ENCODE measurements around the gene MBP. TPM values are rescaled to one million over a fixed set of nuclear protein-coding genes. Genes with fewer than 3 reads are reported as not detected.

MBP gene
- total RNA-seq, 2 experiments from 2014 or later = 47.0 to 65.7 TPM

- ATAC-seq = no peak
Observed at GRCh38 chr18:77105028-77105427, 27.6 kb downstream of the MBP start.

DNA sequence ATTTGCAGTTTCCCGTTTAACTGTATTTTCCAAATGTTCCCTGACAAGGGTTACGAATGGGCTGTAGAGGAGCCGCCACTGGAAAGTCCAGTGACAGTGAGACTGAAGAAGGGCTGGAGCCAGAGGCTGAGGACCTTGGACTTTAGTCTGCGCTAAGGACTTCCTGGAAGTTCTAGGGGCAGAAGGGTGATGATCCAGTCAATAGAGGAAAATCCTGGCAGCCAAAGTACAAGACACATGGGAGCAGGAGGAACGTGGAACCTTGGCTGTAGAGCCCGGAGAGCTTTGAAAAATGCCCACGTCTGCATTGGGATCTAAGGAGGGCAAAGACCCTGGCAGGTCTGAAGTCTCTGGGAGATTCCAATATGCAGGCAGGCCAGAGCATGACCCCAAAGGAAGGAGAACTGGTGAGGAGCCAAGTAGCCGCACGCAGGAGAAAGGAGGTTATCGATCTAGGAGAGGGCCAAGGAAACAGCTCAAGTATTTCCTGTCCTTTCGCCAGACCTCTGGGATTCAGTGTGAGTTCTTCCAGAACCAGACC lies 28.5 kb downstream of the MBP start:
- peaks cover 55% of the 10 kb centered on the region for H3K36me3 Mint-ChIP-seq (ENCODE audit: low read depth)
- no peak overlapping the region for H3K4me3 Mint-ChIP-seq
- CTCF ChIA-PET = interaction anchor here (0.8 to 1.2 kb wide), 2 partner anchors 37 to 104 kb away, joined by 3 to 5 read pairs; no protein-coding TSS in a partner anchor

More at GRCh38 chr18:77105028-77105427, 27.6 kb downstream of the MBP start:
- peak; percentile 46 for DNase-seq
- H3K27ac Mint-ChIP-seq = peak overlapping the region; percentile 52
- peak overlapping the region; percentile 34 for H3K4me3 Mint-ChIP-seq
- H3K27me3 Mint-ChIP-seq = no peaks in the 10 kb centered on the region
- no peaks in the 10 kb centered on the region for H3K9me3 Mint-ChIP-seq (ENCODE audit: low read depth)
- peaks cover 52% of the 10 kb centered on the region for H3K36me3 Mint-ChIP-seq (ENCODE audit: low read depth)
- CTCF ChIA-PET = interaction anchor here (1.2 to 1.7 kb wide), 4 partner anchors 17 to 38 kb away, joined by 3 to 9 read pairs (median 4); no protein-coding TSS in a partner anchor
- intact Hi-C loops (cut with DNase I, micrococcal nuclease) = loop anchor here in 1 of 2 experiments (10.0 kb wide), 1 partner anchor 730 kb away; no protein-coding TSS in a partner anchor
- peaks cover 95% of the 10 kb centered on the region for H3K4me1 Mint-ChIP-seq
- POLR2A ChIA-PET = interaction anchor here (0.9 to 1.3 kb wide), 3 partner anchors 26 to 42 kb away, joined by 3 to 5 read pairs (median 3); no protein-coding TSS in a partner anchor

DNA sequence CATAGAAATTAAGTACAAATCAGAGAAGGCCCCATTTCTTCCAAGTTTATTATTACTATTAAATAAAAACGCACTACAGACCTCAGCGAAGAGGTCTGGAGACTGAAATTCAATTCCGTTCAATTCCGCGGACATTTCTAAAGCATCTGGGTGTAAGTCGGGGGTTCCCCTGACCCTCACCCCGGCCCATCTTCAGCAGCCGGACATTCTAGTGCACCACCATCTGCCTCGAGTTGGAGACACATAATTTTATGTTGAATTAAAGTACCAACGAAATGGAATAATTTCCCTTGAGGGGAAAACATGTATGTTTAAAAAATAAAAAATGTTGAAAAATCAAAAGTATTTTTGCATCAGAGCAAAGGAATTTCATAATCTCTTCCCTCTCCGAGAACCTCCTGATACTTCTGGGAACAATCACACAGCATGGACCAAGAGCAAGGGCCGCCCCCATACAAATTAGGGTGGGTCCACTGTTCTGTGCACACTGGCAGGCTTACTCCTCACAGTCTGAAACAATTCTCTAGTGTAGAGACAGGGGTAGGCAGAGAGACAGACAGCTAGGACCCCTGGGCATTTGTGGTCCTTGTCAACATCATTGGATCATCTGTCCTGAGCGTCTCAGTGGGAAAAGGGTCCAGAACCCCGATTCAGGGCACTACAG lies 29.3 kb downstream of the MBP start:
- Mint-ChIP-seq H3K4me3 (no peak overlapping the region), H3K9me3 (ENCODE audit: low read depth) (no peaks in the 10 kb centered on the region), H3K36me3 (ENCODE audit: low read depth) (peaks cover 57% of the 10 kb centered on the region), H3K4me1 (peaks cover 95% of the 10 kb centered on the region), H3K27me3 (no peaks in the 10 kb centered on the region), H3K27ac (peak overlapping the region; percentile 98)
- intact Hi-C loops (cut with DNase I, micrococcal nuclease) = loop anchor here (2.0 to 10.0 kb wide), 4 partner anchors 41 to 729 kb away; no protein-coding TSS in a partner anchor
- POLR2A ChIA-PET = interaction anchor here (0.6 to 4.2 kb wide), 7 partner anchors 21 to 181 kb away, joined by 3 to 48 read pairs (median 8); no protein-coding TSS in a partner anchor
- ATAC-seq = no peak
- CTCF ChIA-PET = interaction anchor here (1.2 to 3.1 kb wide), 5 partner anchors 23 to 47 kb away, joined by 5 to 21 read pairs (median 10); no protein-coding TSS in a partner anchor
- no peak for DNase-seq

More for the DNA sequence above, 28.5 kb downstream of the MBP start:
- ATAC-seq (no peak), DNase-seq (no peak)
- Mint-ChIP-seq H3K4me1 (peaks cover 95% of the 10 kb centered on the region), H3K27me3 (no peaks in the 10 kb centered on the region), H3K27ac (no peak overlapping the region), H3K9me3 (ENCODE audit: low read depth) (no peaks in the 10 kb centered on the region)
- intact Hi-C loops (cut with DNase I, micrococcal nuclease) = loop anchor here (2.0 to 10.0 kb wide), 4 partner anchors 41 to 729 kb away; no protein-coding TSS in a partner anchor
- POLR2A ChIA-PET = interaction anchor here (0.6 to 1.3 kb wide), 2 partner anchors 27 to 41 kb away, joined by 3 to 5 read pairs; no protein-coding TSS in a partner anchor

GRCh38 chr18:77102259-77103040 lies 30.1 kb downstream of the MBP start:
- Mint-ChIP-seq H3K27me3 (no peaks in the 10 kb centered on the region), H3K4me3 (peak overlapping the region; percentile 60), H3K9me3 (ENCODE audit: low read depth) (no peaks in the 10 kb centered on the region), H3K27ac (peak overlapping the region; percentile 98), H3K36me3 (ENCODE audit: low read depth) (peaks cover 61% of the 10 kb centered on the region), H3K4me1 (peaks cover 95% of the 10 kb centered on the region)
- ChIA-PET CTCF (interaction anchor here (0.6 to 3.1 kb wide), 11 partner anchors 12 to 109 kb away, joined by 4 to 21 read pairs (median 6); no protein-coding TSS in a partner anchor), POLR2A (interaction anchor here (0.5 to 4.2 kb wide), 14 partner anchors 22 to 182 kb away, joined by 3 to 48 read pairs (median 5); partner anchors contain the start of gene MBP)
- ATAC-seq (peak; percentile 61), DNase-seq (no peak)
- intact Hi-C loops (cut with DNase I, micrococcal nuclease) = loop anchor here (1.0 to 10.0 kb wide), 14 partner anchors 22 to 728 kb away; partner anchors contain the start of genes MBP (in 1 of the 2) and ZNF236 (in 1 of the 2)

GRCh38 chr18:77101410-77102258 lies 30.9 kb downstream of the MBP start:
- peak; percentile 79 for DNase-seq
- peak overlapping the region; percentile 98 for H3K27ac Mint-ChIP-seq
- peaks cover 59% of the 10 kb centered on the region for H3K36me3 Mint-ChIP-seq (ENCODE audit: low read depth)
- H3K4me3 Mint-ChIP-seq = peak overlapping the region; percentile 60
- CTCF ChIA-PET = interaction anchor here (1.1 to 3.1 kb wide), 10 partner anchors 13 to 110 kb away, joined by 4 to 21 read pairs (median 6); no protein-coding TSS in a partner anchor
- intact Hi-C loops (cut with DNase I, micrococcal nuclease) = loop anchor here (1.0 to 10.0 kb wide), 14 partner anchors 23 to 727 kb away; partner anchors contain the start of genes MBP (in 1 of the 2) and ZNF236 (in 1 of the 2)
- ATAC-seq = peak; percentile 49
- peaks cover 94% of the 10 kb centered on the region for H3K4me1 Mint-ChIP-seq
- no peaks in the 10 kb centered on the region for H3K27me3 Mint-ChIP-seq
- H3K9me3 Mint-ChIP-seq (ENCODE audit: low read depth) = no peaks in the 10 kb centered on the region
- POLR2A ChIA-PET = interaction anchor here (0.5 to 4.2 kb wide), 16 partner anchors 23 to 126 kb away, joined by 3 to 48 read pairs (median 5); partner anchors contain the start of gene MBP

- Mint-ChIP-seq H3K9me3 (ENCODE audit: low read depth) (no peaks in the 10 kb centered on the region), H3K4me3 (peak overlapping the region; percentile 60), H3K27ac (peak overlapping the region; percentile 98), H3K4me1 (peaks cover 90% of the 10 kb centered on the region), H3K36me3 (ENCODE audit: low read depth) (peaks cover 57% of the 10 kb centered on the region), H3K27me3 (no peaks in the 10 kb centered on the region)
- DNase-seq = peak; percentile 63
- peak; percentile 12 for ATAC-seq
- intact Hi-C loops (cut with DNase I, micrococcal nuclease) = loop anchor here (5.0 to 10.0 kb wide), 3 partner anchors 121 to 726 kb away; no protein-coding TSS in a partner anchor
- ChIA-PET POLR2A (interaction anchor here (1.0 to 4.2 kb wide), 6 partner anchors 23 to 47 kb away, joined by 4 to 48 read pairs (median 6); no protein-coding TSS in a partner anchor), CTCF (interaction anchor here (0.7 to 3.1 kb wide), 6 partner anchors 22 to 111 kb away, joined by 4 to 21 read pairs (median 12); no protein-coding TSS in a partner anchor)
Observed at GRCh38 chr18:77100751-77101355, 31.7 kb downstream of the MBP start.

DNA sequence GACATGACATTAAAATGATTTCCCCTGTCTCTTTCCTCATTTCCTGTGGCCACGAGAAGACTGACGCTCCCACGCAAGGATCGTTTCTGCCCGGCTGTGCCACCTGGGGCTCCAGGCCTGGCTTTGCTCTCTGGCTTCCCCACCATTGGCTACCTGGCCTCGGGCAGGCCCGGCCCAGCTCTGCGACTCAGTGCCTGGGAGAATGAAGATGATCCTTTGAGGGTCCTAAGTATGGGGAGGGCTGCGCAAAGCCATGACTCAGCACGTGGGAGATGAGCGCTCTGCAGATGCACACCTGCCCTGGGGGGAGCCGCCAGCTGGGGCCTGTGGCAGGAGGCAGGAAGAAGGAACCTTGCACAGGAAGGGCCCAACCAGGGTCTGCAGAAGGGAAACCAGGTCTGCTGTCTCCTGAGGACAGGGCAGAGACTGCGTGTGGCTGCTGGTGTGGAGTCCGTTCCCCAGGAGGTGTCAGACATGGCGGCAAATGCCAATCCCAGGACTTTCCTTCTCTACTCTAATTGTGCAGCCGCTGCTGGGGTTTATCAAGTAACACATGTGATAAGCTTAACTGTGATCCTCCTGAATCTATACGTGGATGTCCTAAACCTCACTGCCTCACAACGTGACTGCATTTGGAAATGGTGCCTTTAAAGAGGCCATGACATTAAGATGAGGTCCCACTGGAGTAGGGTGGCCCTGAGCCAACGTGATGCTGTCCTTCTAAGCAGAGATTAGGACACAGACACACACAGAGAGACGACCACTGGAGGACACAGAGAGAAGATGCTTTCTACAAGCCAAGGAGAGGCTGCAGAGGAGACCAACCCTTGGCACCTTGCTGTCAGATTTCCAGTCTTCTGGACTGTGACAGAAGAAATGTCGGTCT lies 32.9 kb downstream of the MBP start:
- Mint-ChIP-seq H3K4me1 (peaks cover 91% of the 10 kb centered on the region), H3K36me3 (ENCODE audit: low read depth) (peaks cover 54% of the 10 kb centered on the region), H3K9me3 (ENCODE audit: low read depth) (no peaks in the 10 kb centered on the region), H3K4me3 (peak overlapping the region; percentile 44), H3K27ac (peak overlapping the region; percentile 82), H3K27me3 (no peaks in the 10 kb centered on the region)
- CTCF ChIA-PET = interaction anchor here (1.1 to 3.1 kb wide), 3 partner anchors 23 to 98 kb away, joined by 3 to 21 read pairs (median 6); no protein-coding TSS in a partner anchor
- intact Hi-C loops (cut with DNase I, micrococcal nuclease) = loop anchor here (5.0 to 10.0 kb wide), 3 partner anchors 123 to 725 kb away; no protein-coding TSS in a partner anchor
- no peak for ATAC-seq
- peak; percentile 46 for DNase-seq
- POLR2A ChIA-PET = interaction anchor here (4.2 kb wide), 1 partner anchor 31 kb away, joined by 48 read pairs; no protein-coding TSS in a partner anchor

DNA sequence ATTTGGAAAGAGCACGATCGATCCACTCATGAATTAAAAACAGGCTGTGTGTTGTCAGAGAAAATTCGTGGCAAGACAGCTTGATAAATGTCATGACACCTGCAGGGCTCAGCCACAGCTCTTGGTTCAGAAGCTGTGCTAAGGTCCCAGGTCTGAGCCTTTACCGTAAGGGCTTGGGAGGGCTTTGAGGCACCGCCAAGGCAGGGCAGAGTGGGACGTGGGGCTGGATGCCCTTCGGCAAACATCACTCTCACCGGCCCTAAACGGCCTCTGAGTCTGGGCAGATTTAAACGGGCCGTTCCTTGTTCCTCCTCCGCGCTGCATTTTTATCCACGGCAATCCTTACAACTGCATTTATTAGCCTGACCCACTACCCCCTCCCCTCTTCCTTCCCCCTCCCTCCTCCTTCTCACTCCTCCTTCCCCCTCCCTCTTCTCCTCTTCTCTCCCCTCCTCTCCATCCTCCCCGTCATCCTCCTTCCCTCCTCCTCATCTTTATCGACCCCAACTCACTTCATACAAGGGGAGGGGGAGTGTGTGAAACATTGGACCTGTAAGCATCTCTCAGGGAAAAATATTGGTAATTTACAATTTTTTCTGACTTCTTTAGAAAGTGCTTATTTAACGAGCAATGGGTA lies 33.9 kb downstream of the MBP start:
- no peaks in the 10 kb centered on the region for H3K27me3 Mint-ChIP-seq
- ATAC-seq (no peak), DNase-seq (no peak)
- H3K36me3 Mint-ChIP-seq (ENCODE audit: low read depth) = peaks cover 45% of the 10 kb centered on the region
- ChIA-PET CTCF (interaction anchor here (0.8 to 1.5 kb wide), 3 partner anchors 28 to 99 kb away, joined by 3 to 7 read pairs (median 3); no protein-coding TSS in a partner anchor), POLR2A (interaction anchor here (4.2 kb wide), 1 partner anchor 30 kb away, joined by 48 read pairs; no protein-coding TSS in a partner anchor)
- H3K27ac Mint-ChIP-seq = peak overlapping the region; percentile 82
- intact Hi-C loops (cut with DNase I, micrococcal nuclease) = no loop called here
- peaks cover 82% of the 10 kb centered on the region for H3K4me1 Mint-ChIP-seq
- H3K9me3 Mint-ChIP-seq (ENCODE audit: low read depth) = no peaks in the 10 kb centered on the region
- no peak overlapping the region for H3K4me3 Mint-ChIP-seq

Data from activated CD4-positive, alpha-beta T cell treated with anti-CD3 and anti-CD28 coated beads for 36 hours (primary cell).